SK-N-SH treated with all-trans-retinoic acid at 6 μM for 48 hours (cell line): ENCODE measurements around the gene BAK1.
A peak's percentile ranks its signal among the peaks of the same experiment; 100 is the strongest.

ENCODE experiments used
- ATAC-seq: fragments of 200-7000 bp; cut with Tn5 transposase; 3 replicates; pipeline ENCODE4 v1.9.1; 2020; ENCODE audit warnings: mild to moderate bottlenecking, moderate library complexity
- ARNTL ChIP-seq: fragments of 450-650 bp; formaldehyde crosslinking; IDR thresholded peaks from 2 replicates; pipeline ENCODE4 v1.5.0; 2020; ENCODE audit warnings: low read depth, mild to moderate bottlenecking, moderate library complexity, borderline replicate concordance
- BACH2 ChIP-seq: fragments of 250-450 bp; sonication (Bioruptor Pico); IDR thresholded peaks from 2 replicates; pipeline ENCODE4 v1.9.0; 2021; ENCODE audit warnings: mild to moderate bottlenecking, borderline replicate concordance
- CSDC2 ChIP-seq: fragments of 250-450 bp; sonication (Bioruptor Pico); IDR thresholded peaks from 2 replicates; pipeline ENCODE4 v1.5.0; 2020; ENCODE audit warnings: mild to moderate bottlenecking, moderate library complexity
- ESRRG ChIP-seq: fragments of 250-450 bp; sonication (Bioruptor Pico); IDR thresholded peaks from 2 replicates; pipeline ENCODE4 v1.6.1; 2021; ENCODE audit warnings: mild to moderate bottlenecking
- GLIS3 ChIP-seq: fragments of 250-450 bp; sonication (Bioruptor Pico); IDR thresholded peaks from 2 replicates; pipeline ENCODE4 v1.5.0; 2020; ENCODE audit warnings: mild to moderate bottlenecking, moderate library complexity
- OSR1 ChIP-seq: fragments of 250-450 bp; sonication (Bioruptor Pico); IDR thresholded peaks from 2 replicates; pipeline ENCODE4 v1.8.0; 2022; ENCODE audit warnings: moderate library complexity, mild to moderate bottlenecking, inconsistent platforms
- PPARA ChIP-seq: fragments of 250-450 bp; sonication (Bioruptor Pico); IDR thresholded peaks from 2 replicates; pipeline ENCODE4 v1.5.0; 2020; ENCODE audit warnings: mild to moderate bottlenecking, borderline replicate concordance
- RARB ChIP-seq: fragments of 250-450 bp; sonication (Bioruptor Pico); IDR thresholded peaks from 2 replicates; pipeline ENCODE4 v1.8.0; 2021; ENCODE audit warnings: mild to moderate bottlenecking, moderate library complexity
- SNAI2 ChIP-seq: fragments of 250-450 bp; sonication (Bioruptor Pico); IDR thresholded peaks from 2 replicates; pipeline ENCODE4 v1.5.0; 2020; ENCODE audit warnings: mild to moderate bottlenecking, moderate library complexity
- TCF4 ChIP-seq: fragments of 250-450 bp; sonication (Bioruptor Pico); IDR thresholded peaks from 2 replicates; pipeline ENCODE4 v1.8.0; 2021; ENCODE audit warnings: mild to moderate bottlenecking, moderate library complexity, borderline replicate concordance
- TOX ChIP-seq: fragments of 250-450 bp; sonication (Bioruptor Pico); IDR thresholded peaks from 2 replicates; pipeline ENCODE4 v1.8.0; 2021; ENCODE audit warnings: mild to moderate bottlenecking, moderate library complexity, borderline replicate concordance
- ZC3H10 ChIP-seq: fragments of 250-450 bp; sonication (Bioruptor Pico); IDR thresholded peaks from 2 replicates; pipeline ENCODE4 v1.5.1; 2021; ENCODE audit warnings: mild to moderate bottlenecking, moderate library complexity
- ZFP3 ChIP-seq: fragments of 250-450 bp; sonication (Bioruptor Pico); IDR thresholded peaks from 2 replicates; pipeline ENCODE4 v1.5.0; 2020; ENCODE audit warnings: mild to moderate bottlenecking, moderate library complexity
- ZFP30 ChIP-seq: fragments of 450-650 bp; formaldehyde crosslinking; IDR thresholded peaks from 2 replicates; pipeline ENCODE4 v1.5.0; 2022; ENCODE audit warnings: mild to moderate bottlenecking, moderate library complexity
- ZNF565 ChIP-seq: fragments of 450-650 bp; formaldehyde crosslinking; conservative IDR thresholded peaks from 2 replicates; pipeline ENCODE4 v1.5.0; 2020; ENCODE audit warnings: low read depth, mild to moderate bottlenecking, moderate library complexity
- ZNF70 ChIP-seq: fragments of 450-650 bp; formaldehyde crosslinking; IDR thresholded peaks from 2 replicates; pipeline ENCODE4 v1.5.0; 2020; ENCODE audit warnings: mild to moderate bottlenecking, moderate library complexity
- ZNF8 ChIP-seq: fragments of 450-650 bp; formaldehyde crosslinking; IDR thresholded peaks from 2 replicates; pipeline ENCODE4 v1.5.0; 2020; ENCODE audit warnings: mild to moderate bottlenecking, moderate library complexity
- TF ChIP-seq, protein P1 (sequence below): fragments of 250-450 bp; sonication (Bioruptor Pico); IDR thresholded peaks from 2 replicates; pipeline ENCODE4 v1.5.1; 2020; ENCODE audit warnings: low read depth, mild to moderate bottlenecking, moderate library complexity
- TF ChIP-seq, protein P2 (sequence below): fragments of 250-450 bp; sonication (Bioruptor Pico); IDR thresholded peaks from 2 replicates; pipeline ENCODE4 v1.8.0; 2021; ENCODE audit warnings: low read depth, mild to moderate bottlenecking, moderate library complexity, borderline replicate concordance
- TF ChIP-seq, protein P3 (sequence below): fragments of 250-450 bp; sonication (Bioruptor Pico); IDR thresholded peaks from 2 replicates; pipeline ENCODE4 v1.5.1; 2021; ENCODE audit warnings: mild to moderate bottlenecking, moderate library complexity
- TF ChIP-seq, protein P4 (sequence below): fragments of 250-450 bp; sonication (Bioruptor Pico); IDR thresholded peaks from 2 replicates; pipeline ENCODE4 v1.5.0; 2020; ENCODE audit warnings: mild to moderate bottlenecking, moderate library complexity
- TF ChIP-seq, protein P5 (sequence below): fragments of 250-450 bp; sonication (Bioruptor Pico); IDR thresholded peaks from 2 replicates; pipeline ENCODE4 v1.8.0; 2020; ENCODE audit warnings: mild to moderate bottlenecking, moderate library complexity, borderline replicate concordance

Gene BAK1

DNA sequence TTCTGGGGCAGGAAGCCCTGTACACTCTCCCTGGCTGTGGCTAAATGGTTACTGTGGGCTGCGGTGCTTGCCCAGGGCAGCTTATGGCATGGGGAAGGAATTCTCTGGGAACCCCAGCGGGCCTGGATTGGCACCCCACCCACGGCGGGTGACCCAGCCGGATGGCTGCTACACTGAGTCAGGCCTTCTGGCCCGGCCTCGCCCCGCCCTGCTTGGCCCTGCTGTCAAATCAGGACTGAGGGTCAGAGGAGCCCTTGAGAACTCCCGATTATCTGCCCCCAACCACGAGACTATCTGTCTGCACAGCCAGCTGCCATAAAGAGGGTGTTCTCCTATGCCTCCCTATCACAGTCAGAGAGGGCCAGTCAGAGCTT lies 33.7 kb upstream of the BAK1 start:
- peak; percentile 33 for ATAC-seq
- TF ChIP-seq SNAI2 (CRISPR knock-in tag) (no peak), TOX (CRISPR knock-in tag) (no peak), ZFP30 (CRISPR knock-in tag) (no peak), ZFP3 (CRISPR knock-in tag) (no peak), ZC3H10 (CRISPR knock-in tag) (no peak), ARNTL (CRISPR knock-in tag) (no peak), ZNF565 (CRISPR knock-in tag) (no peak), RARB (CRISPR knock-in tag) (no peak), ESRRG (CRISPR knock-in tag) (no peak), CSDC2 (CRISPR knock-in tag) (no peak), PPARA (CRISPR knock-in tag) (no peak)
- TF ChIP-seq, protein P1, sequence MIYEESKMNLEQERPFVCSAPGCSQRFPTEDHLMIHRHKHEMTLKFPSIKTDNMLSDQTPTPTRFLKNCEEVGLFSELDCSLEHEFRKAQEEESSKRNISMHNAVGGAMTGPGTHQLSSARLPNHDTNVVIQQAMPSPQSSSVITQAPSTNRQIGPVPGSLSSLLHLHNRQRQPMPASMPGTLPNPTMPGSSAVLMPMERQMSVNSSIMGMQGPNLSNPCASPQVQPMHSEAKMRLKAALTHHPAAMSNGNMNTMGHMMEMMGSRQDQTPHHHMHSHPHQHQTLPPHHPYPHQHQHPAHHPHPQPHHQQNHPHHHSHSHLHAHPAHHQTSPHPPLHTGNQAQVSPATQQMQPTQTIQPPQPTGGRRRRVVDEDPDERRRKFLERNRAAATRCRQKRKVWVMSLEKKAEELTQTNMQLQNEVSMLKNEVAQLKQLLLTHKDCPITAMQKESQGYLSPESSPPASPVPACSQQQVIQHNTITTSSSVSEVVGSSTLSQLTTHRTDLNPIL (CRISPR knock-in tag): no peak
- TF ChIP-seq, protein P2, sequence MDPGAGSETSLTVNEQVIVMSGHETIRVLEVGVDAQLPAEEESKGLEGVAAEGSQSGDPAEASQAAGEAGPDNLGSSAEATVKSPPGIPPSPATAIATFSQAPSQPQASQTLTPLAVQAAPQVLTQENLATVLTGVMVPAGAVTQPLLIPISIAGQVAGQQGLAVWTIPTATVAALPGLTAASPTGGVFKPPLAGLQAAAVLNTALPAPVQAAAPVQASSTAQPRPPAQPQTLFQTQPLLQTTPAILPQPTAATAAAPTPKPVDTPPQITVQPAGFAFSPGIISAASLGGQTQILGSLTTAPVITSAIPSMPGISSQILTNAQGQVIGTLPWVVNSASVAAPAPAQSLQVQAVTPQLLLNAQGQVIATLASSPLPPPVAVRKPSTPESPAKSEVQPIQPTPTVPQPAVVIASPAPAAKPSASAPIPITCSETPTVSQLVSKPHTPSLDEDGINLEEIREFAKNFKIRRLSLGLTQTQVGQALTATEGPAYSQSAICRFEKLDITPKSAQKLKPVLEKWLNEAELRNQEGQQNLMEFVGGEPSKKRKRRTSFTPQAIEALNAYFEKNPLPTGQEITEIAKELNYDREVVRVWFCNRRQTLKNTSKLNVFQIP (CRISPR knock-in tag): no peak
- TF ChIP-seq, protein P3, sequence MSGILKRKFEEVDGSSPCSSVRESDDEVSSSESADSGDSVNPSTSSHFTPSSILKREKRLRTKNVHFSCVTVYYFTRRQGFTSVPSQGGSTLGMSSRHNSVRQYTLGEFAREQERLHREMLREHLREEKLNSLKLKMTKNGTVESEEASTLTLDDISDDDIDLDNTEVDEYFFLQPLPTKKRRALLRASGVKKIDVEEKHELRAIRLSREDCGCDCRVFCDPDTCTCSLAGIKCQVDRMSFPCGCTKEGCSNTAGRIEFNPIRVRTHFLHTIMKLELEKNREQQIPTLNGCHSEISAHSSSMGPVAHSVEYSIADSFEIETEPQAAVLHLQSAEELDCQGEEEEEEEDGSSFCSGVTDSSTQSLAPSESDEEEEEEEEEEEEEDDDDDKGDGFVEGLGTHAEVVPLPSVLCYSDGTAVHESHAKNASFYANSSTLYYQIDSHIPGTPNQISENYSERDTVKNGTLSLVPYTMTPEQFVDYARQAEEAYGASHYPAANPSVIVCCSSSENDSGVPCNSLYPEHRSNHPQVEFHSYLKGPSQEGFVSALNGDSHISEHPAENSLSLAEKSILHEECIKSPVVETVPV (CRISPR knock-in tag): no peak

DNA sequence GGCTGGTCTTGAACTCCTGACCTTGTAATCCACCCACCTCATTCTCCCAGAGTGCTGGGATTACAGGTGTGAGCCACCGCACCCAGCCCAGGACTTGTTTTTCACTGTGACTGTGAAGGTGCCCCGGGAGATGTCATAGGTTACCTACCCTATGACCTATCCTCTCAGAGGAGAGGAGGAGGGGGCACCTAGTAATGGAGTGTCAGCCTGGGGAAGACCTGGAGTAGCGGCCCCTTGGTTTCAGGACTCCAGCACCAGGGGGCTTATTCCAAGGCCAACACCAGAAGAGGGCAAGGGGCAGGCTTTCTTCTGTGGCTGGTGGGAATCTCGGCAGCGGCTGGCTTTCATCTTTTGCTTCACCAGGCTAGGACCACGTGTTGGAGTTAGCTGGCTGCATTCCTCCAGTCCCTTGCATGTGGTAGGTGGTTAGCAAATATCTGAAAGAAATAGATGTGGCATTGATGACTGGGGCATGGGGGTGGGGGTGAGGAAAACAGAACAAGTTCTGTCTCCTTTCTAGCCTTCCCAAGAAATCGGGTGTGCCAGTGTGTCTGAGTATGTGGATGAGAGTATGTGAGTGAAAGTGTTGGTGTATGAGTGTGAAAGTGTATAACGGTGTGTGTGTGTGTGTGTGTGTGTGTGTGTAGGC lies 33.2 kb upstream of the BAK1 start:
- ATAC-seq: no peak
- TF ChIP-seq ZFP30 (CRISPR knock-in tag) (no peak), TCF4 (no peak), GLIS3 (no peak), ZNF70 (CRISPR knock-in tag) (no peak), RARB (CRISPR knock-in tag) (no peak), ZFP3 (CRISPR knock-in tag) (no peak), ESRRG (CRISPR knock-in tag) (no peak), PPARA (CRISPR knock-in tag) (no peak), ZNF8 (no peak), ARNTL (CRISPR knock-in tag) (no peak), BACH2 (CRISPR knock-in tag) (no peak), OSR1 (CRISPR knock-in tag) (no peak), ZC3H10 (CRISPR knock-in tag) (no peak), ZNF565 (CRISPR knock-in tag) (no peak)
- TF ChIP-seq, protein P4, sequence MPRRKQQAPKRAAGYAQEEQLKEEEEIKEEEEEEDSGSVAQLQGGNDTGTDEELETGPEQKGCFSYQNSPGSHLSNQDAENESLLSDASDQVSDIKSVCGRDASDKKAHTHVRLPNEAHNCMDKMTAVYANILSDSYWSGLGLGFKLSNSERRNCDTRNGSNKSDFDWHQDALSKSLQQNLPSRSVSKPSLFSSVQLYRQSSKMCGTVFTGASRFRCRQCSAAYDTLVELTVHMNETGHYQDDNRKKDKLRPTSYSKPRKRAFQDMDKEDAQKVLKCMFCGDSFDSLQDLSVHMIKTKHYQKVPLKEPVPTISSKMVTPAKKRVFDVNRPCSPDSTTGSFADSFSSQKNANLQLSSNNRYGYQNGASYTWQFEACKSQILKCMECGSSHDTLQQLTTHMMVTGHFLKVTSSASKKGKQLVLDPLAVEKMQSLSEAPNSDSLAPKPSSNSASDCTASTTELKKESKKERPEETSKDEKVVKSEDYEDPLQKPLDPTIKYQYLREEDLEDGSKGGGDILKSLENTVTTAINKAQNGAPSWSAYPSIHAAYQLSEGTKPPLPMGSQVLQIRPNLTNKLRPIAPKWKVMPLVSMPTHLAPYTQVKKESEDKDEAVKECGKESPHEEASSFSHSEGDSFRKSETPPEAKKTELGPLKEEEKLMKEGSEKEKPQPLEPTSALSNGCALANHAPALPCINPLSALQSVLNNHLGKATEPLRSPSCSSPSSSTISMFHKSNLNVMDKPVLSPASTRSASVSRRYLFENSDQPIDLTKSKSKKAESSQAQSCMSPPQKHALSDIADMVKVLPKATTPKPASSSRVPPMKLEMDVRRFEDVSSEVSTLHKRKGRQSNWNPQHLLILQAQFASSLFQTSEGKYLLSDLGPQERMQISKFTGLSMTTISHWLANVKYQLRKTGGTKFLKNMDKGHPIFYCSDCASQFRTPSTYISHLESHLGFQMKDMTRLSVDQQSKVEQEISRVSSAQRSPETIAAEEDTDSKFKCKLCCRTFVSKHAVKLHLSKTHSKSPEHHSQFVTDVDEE: no peak
- TF ChIP-seq, protein P1 (CRISPR knock-in tag): no peak
- TF ChIP-seq, protein P5, sequence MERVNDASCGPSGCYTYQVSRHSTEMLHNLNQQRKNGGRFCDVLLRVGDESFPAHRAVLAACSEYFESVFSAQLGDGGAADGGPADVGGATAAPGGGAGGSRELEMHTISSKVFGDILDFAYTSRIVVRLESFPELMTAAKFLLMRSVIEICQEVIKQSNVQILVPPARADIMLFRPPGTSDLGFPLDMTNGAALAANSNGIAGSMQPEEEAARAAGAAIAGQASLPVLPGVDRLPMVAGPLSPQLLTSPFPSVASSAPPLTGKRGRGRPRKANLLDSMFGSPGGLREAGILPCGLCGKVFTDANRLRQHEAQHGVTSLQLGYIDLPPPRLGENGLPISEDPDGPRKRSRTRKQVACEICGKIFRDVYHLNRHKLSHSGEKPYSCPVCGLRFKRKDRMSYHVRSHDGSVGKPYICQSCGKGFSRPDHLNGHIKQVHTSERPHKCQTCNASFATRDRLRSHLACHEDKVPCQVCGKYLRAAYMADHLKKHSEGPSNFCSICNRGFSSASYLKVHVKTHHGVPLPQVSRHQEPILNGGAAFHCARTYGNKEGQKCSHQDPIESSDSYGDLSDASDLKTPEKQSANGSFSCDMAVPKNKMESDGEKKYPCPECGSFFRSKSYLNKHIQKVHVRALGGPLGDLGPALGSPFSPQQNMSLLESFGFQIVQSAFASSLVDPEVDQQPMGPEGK (CRISPR knock-in tag): no peak
- TF ChIP-seq, protein P3 (CRISPR knock-in tag): no peak
- TF ChIP-seq, protein P2 (CRISPR knock-in tag): no peak
